GM23338 (cell line): ENCODE measurements around the gene SLC12A3.

Experiments
- CREB1 ChIP-seq: fragments of 250-450 bp; sonication (Bioruptor Pico); IDR thresholded peaks from 2 replicates; pipeline ENCODE4 v1.5.0; 2020; ENCODE audit warnings: low read depth, mild to moderate bottlenecking, moderate library complexity
- EZH2 ChIP-seq: fragments of 200-600 bp; sonication (generic); IDR thresholded peaks from one replicate; pipeline ENCODE4 v1.8.0; 2017; ENCODE audit warnings: antibody characterized with exemption, mild to moderate bottlenecking, low read depth; ENCODE audit not compliant: unreplicated experiment
- EZH2phosphoT487 ChIP-seq: fragments of 200-600 bp; sonication (generic); IDR thresholded peaks from one replicate; pipeline ENCODE4 v1.8.1; 2018; ENCODE audit warnings: antibody characterized with exemption; ENCODE audit not compliant: unreplicated experiment
- JUNB ChIP-seq: IDR thresholded peaks from one replicate; pipeline ENCODE4 v1.6.1; 2016; ENCODE audit warnings: antibody characterized with exemption; ENCODE audit not compliant: unreplicated experiment
- NANOG ChIP-seq: IDR thresholded peaks from 2 replicates; pipeline ENCODE4 v1.6.1; 2016; ENCODE audit warnings: antibody characterized with exemption, borderline replicate concordance
- POLR2AphosphoS5 ChIP-seq: IDR thresholded peaks from 2 replicates; pipeline ENCODE4 v1.6.1; 2016; ENCODE audit warnings: antibody characterized with exemption, low read depth
- ZNF114 ChIP-seq: fragments of 250-450 bp; sonication (Bioruptor Pico); IDR thresholded peaks from 2 replicates; pipeline ENCODE4 v1.5.0; 2020; ENCODE audit warnings: mild to moderate bottlenecking, moderate library complexity
- ZNF331 ChIP-seq: fragments of 250-450 bp; sonication (Bioruptor Pico); IDR thresholded peaks from 2 replicates; pipeline ENCODE4 v1.5.0; 2020; ENCODE audit warnings: low read depth, mild to moderate bottlenecking, moderate library complexity
- TF ChIP-seq, protein P1 (sequence below), 2 experiments: fragments of 200-600 bp in 1 of 2; sonication (generic) in 1 of 2; conservative IDR thresholded peaks; 2 replicates each; pipeline versions ENCODE4 v1.5.1 to v1.6.1; 2016 to 2017; ENCODE audit warnings: antibody characterized with exemption in 2 of 2, low read depth in 2 of 2, mild to moderate bottlenecking in 2 of 2, moderate library complexity in 1 of 2
- TF ChIP-seq, protein P2 (sequence below): IDR thresholded peaks from one replicate; pipeline ENCODE4 v1.6.1; 2018; ENCODE audit warnings: antibody characterized with exemption; ENCODE audit not compliant: unreplicated experiment
- TF ChIP-seq, protein P3 (sequence below): fragments of 250-450 bp; sonication (Bioruptor Pico); IDR thresholded peaks from 2 replicates; pipeline ENCODE4 v1.5.0; 2020; ENCODE audit warnings: mild to moderate bottlenecking, moderate library complexity
- TF ChIP-seq, protein P4 (sequence below): IDR thresholded peaks from 2 replicates; pipeline ENCODE4 v1.6.1; 2016; ENCODE audit warnings: antibody characterized with exemption

DNA sequence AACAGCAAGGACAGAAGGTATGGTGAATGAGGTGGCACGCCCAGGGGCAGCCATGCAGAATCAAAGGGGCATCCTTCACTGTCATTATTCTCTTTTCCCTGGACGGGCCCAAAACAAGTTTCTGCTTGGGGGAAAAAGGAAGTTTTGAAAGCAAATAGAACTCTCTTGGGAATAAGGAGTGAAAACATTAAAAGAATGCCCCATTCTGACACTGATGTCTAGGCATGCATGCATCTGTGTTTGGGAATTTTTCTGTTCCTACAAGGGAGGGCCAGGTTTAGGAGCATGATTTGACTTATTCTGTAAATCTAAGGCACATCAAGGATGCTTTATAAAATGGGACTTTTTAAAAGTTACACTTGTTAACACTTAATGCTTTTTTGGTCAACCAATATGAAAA is 34.3 kb upstream of the SLC12A3 start:
- TF ChIP-seq, protein P1, sequence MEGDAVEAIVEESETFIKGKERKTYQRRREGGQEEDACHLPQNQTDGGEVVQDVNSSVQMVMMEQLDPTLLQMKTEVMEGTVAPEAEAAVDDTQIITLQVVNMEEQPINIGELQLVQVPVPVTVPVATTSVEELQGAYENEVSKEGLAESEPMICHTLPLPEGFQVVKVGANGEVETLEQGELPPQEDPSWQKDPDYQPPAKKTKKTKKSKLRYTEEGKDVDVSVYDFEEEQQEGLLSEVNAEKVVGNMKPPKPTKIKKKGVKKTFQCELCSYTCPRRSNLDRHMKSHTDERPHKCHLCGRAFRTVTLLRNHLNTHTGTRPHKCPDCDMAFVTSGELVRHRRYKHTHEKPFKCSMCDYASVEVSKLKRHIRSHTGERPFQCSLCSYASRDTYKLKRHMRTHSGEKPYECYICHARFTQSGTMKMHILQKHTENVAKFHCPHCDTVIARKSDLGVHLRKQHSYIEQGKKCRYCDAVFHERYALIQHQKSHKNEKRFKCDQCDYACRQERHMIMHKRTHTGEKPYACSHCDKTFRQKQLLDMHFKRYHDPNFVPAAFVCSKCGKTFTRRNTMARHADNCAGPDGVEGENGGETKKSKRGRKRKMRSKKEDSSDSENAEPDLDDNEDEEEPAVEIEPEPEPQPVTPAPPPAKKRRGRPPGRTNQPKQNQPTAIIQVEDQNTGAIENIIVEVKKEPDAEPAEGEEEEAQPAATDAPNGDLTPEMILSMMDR (conservative IDR thresholded peaks at IDR 0.05; ENCODE audit: low read depth in 2 of 2) = no peak
- TF ChIP-seq, protein P2, sequence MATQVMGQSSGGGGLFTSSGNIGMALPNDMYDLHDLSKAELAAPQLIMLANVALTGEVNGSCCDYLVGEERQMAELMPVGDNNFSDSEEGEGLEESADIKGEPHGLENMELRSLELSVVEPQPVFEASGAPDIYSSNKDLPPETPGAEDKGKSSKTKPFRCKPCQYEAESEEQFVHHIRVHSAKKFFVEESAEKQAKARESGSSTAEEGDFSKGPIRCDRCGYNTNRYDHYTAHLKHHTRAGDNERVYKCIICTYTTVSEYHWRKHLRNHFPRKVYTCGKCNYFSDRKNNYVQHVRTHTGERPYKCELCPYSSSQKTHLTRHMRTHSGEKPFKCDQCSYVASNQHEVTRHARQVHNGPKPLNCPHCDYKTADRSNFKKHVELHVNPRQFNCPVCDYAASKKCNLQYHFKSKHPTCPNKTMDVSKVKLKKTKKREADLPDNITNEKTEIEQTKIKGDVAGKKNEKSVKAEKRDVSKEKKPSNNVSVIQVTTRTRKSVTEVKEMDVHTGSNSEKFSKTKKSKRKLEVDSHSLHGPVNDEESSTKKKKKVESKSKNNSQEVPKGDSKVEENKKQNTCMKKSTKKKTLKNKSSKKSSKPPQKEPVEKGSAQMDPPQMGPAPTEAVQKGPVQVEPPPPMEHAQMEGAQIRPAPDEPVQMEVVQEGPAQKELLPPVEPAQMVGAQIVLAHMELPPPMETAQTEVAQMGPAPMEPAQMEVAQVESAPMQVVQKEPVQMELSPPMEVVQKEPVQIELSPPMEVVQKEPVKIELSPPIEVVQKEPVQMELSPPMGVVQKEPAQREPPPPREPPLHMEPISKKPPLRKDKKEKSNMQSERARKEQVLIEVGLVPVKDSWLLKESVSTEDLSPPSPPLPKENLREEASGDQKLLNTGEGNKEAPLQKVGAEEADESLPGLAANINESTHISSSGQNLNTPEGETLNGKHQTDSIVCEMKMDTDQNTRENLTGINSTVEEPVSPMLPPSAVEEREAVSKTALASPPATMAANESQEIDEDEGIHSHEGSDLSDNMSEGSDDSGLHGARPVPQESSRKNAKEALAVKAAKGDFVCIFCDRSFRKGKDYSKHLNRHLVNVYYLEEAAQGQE = no peak
- TF ChIP-seq EZH2phosphoT487 (no peak), EZH2 (no peak), POLR2AphosphoS5 (no peak), JUNB (no peak), NANOG (no peak), CREB1 (no peak), ZNF331 (no peak), ZNF114 (no peak)
- TF ChIP-seq, protein P3, sequence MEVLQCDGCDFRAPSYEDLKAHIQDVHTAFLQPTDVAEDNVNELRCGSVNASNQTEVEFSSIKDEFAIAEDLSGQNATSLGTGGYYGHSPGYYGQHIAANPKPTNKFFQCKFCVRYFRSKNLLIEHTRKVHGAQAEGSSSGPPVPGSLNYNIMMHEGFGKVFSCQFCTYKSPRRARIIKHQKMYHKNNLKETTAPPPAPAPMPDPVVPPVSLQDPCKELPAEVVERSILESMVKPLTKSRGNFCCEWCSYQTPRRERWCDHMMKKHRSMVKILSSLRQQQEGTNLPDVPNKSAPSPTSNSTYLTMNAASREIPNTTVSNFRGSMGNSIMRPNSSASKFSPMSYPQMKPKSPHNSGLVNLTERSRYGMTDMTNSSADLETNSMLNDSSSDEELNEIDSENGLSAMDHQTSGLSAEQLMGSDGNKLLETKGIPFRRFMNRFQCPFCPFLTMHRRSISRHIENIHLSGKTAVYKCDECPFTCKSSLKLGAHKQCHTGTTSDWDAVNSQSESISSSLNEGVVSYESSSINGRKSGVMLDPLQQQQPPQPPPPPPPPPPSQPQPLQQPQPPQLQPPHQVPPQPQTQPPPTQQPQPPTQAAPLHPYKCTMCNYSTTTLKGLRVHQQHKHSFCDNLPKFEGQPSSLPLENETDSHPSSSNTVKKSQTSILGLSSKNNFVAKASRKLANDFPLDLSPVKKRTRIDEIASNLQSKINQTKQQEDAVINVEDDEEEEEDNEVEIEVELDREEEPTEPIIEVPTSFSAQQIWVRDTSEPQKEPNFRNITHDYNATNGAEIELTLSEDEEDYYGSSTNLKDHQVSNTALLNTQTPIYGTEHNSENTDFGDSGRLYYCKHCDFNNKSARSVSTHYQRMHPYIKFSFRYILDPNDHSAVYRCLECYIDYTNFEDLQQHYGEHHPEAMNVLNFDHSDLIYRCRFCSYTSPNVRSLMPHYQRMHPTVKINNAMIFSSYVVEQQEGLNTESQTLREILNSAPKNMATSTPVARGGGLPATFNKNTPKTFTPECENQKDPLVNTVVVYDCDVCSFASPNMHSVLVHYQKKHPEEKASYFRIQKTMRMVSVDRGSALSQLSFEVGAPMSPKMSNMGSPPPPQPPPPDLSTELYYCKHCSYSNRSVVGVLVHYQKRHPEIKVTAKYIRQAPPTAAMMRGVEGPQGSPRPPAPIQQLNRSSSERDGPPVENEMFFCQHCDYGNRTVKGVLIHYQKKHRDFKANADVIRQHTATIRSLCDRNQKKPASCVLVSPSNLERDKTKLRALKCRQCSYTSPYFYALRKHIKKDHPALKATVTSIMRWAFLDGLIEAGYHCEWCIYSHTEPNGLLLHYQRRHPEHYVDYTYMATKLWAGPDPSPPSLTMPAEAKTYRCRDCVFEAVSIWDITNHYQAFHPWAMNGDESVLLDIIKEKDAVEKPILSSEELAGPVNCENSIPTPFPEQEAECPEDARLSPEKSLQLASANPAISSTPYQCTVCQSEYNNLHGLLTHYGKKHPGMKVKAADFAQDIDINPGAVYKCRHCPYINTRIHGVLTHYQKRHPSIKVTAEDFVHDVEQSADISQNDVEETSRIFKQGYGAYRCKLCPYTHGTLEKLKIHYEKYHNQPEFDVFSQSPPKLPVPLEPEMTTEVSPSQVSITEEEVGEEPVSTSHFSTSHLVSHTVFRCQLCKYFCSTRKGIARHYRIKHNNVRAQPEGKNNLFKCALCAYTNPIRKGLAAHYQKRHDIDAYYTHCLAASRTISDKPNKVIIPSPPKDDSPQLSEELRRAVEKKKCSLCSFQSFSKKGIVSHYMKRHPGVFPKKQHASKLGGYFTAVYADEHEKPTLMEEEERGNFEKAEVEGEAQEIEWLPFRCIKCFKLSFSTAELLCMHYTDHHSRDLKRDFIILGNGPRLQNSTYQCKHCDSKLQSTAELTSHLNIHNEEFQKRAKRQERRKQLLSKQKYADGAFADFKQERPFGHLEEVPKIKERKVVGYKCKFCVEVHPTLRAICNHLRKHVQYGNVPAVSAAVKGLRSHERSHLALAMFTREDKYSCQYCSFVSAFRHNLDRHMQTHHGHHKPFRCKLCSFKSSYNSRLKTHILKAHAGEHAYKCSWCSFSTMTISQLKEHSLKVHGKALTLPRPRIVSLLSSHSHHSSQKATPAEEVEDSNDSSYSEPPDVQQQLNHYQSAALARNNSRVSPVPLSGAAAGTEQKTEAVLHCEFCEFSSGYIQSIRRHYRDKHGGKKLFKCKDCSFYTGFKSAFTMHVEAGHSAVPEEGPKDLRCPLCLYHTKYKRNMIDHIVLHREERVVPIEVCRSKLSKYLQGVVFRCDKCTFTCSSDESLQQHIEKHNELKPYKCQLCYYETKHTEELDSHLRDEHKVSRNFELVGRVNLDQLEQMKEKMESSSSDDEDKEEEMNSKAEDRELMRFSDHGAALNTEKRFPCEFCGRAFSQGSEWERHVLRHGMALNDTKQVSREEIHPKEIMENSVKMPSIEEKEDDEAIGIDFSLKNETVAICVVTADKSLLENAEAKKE (CRISPR knock-in tag) = no peak
- TF ChIP-seq, protein P4, sequence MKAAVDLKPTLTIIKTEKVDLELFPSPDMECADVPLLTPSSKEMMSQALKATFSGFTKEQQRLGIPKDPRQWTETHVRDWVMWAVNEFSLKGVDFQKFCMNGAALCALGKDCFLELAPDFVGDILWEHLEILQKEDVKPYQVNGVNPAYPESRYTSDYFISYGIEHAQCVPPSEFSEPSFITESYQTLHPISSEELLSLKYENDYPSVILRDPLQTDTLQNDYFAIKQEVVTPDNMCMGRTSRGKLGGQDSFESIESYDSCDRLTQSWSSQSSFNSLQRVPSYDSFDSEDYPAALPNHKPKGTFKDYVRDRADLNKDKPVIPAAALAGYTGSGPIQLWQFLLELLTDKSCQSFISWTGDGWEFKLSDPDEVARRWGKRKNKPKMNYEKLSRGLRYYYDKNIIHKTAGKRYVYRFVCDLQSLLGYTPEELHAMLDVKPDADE = no peak
